Central memory CD8-positive, alpha-beta T cell (primary cell): ENCODE measurements around the gene ZNF80.
"Not testable (repeated sequence)": the region's sequence is repeated elsewhere in the genome, so short reads cannot be mapped to it uniquely, and the experiment has no call there.

Experiments used
- ATAC-seq: fragments of 150-1000 bp; cut with Tn5 transposase; replicated peaks from 2 replicates; pipeline ENCODE4 v1.10.0; 2022; ENCODE audit warnings: mild to moderate bottlenecking, moderate FRiP score, moderate number of reproducible peaks; ENCODE audit not compliant: poor library complexity, severe bottlenecking; ENCODE audit errors: extremely low read depth
- DNase-seq, 2 donors: peaks; one replicate each; pipeline ENCODE4 v3.0.0; 2021; ENCODE audit warnings: low spot score in 2 of 2
- H3K27ac Mint-ChIP-seq: one replicate; pipeline ENCODE4 v1.8.0; 2022; ENCODE audit warnings: low read depth, mild to moderate bottlenecking, moderate library complexity, mixed read lengths
- H3K27me3 Mint-ChIP-seq: one replicate; pipeline ENCODE4 v1.8.0; 2022; ENCODE audit warnings: mixed read lengths
- H3K36me3 Mint-ChIP-seq: one replicate; pipeline ENCODE4 v1.8.0; 2022; ENCODE audit warnings: mild to moderate bottlenecking, moderate library complexity, mixed read lengths; ENCODE audit not compliant: insufficient read depth
- H3K4me1 Mint-ChIP-seq: one replicate; pipeline ENCODE4 v1.8.0; 2022; ENCODE audit warnings: mixed read lengths
- H3K4me3 Mint-ChIP-seq: one replicate; pipeline ENCODE4 v1.8.0; 2022; ENCODE audit warnings: mild to moderate bottlenecking, moderate library complexity, mixed read lengths
- H3K9me3 Mint-ChIP-seq: one replicate; pipeline ENCODE4 v1.8.0; 2022; ENCODE audit warnings: mixed read lengths

Gene ZNF80

DNA sequence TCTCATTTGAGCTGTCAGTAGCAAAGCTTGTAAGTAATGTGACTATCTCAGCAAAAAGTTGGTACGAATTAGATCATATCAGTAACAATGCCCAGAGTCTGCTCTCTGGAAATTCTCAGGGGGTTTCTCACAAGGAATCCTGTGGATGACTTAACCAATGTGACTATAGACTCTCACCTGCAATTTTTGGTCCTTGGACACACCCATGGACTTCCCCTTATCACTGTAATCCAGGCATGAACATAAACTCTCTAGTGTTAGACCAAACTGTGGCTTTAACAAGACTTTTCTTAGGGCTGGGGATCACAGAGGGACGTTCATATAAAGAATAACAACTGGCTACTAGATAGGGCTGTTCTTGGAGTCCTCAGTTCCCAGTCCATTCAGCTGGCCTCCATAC lies 3.9 kb upstream of the ZNF80 start:
- Mint-ChIP-seq H3K36me3 (no peaks in the 10 kb centered on the region), H3K4me3 (no peak overlapping the region), H3K4me1 (peaks cover 27% of the 10 kb centered on the region), H3K9me3 (peaks cover 8% of the 10 kb centered on the region), H3K27ac (no peak overlapping the region), H3K27me3 (no peaks in the 10 kb centered on the region)
- DNase-seq (no peak), ATAC-seq (no peak)

DNA sequence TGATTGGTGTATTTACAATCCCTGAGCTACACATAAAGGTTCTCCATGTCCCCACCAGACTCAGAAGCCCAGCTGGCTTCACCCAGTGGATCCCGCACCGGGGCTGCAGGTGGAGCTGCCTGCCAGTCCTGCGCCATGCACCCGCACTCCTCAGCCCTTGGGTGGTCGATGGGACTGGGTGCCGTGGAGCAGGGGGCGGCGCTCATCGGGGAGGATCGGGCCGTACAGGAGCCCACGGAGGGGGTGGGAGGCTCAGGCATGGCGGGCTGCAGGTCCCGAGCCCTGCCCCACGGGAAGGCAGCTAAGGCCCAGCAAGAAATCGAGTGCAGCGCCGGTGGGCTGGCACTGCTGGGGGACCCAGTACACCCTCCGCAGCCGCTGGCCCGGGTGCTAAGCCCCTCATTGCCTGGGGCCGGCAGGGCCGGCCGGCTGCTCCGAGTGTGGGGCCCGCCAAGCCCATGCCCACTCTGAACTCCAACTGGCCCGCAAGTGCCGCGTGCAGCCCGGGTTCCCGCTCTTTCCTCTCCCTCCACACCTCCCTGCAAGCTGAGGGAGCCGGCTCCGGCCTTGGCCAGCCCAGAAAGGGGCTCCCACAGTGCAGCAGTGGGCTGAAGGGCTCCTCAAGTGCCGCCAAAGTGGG lies 888 bp upstream of the ZNF80 start:
- not testable (repeated sequence) for H3K27me3 Mint-ChIP-seq, DNase-seq, H3K4me3 Mint-ChIP-seq, H3K9me3 Mint-ChIP-seq, H3K36me3 Mint-ChIP-seq, ATAC-seq, H3K27ac Mint-ChIP-seq
- peaks cover 38% of the 10 kb centered on the region for H3K4me1 Mint-ChIP-seq

DNA sequence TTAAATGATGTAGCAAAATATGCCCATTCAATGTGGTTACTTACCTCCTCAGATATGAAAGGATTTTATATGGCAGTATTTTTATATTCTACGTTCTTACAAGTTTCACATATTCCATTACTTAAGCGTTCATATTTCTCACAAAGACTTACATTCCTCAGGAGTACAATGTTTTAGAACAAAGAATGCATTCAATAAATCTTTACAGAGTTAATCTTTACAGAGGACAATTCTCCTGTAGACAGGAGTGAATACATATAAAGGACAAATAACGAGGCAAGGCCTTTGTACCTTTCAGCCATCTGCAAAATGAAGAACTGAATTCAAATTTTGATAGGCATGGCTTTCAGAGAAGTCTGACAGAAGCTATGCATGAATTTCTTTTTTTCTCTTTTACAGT lies 1.9 kb downstream of the ZNF80 start:
- DNase-seq (no peak), ATAC-seq (no peak)
- Mint-ChIP-seq H3K36me3 (peaks cover 5% of the 10 kb centered on the region), H3K4me1 (peaks cover 52% of the 10 kb centered on the region), H3K9me3 (no peaks in the 10 kb centered on the region), H3K27ac (peak overlapping the region; percentile 92), H3K27me3 (no peaks in the 10 kb centered on the region), H3K4me3 (peak overlapping the region; percentile 63)

DNA sequence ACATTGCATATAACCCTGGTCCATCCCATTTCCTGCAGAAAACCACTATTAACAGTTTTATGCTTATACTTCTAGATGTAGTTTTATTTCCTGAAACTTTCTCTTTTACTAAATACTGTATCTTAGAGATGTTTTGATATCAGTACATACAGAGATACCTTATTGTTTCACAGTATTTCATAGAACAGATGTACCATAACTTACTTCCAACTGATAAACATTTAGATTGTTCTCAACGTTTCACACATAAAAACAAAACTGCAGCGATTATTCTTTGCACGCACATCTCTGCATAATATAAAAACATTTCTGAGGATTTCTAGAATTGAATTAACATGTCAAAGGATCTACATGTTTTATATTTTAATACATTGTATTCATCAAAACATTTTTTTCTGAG lies 2.6 kb downstream of the ZNF80 start:
- Mint-ChIP-seq H3K27ac (peak overlapping the region; percentile 92), H3K27me3 (no peaks in the 10 kb centered on the region), H3K36me3 (peaks cover 5% of the 10 kb centered on the region), H3K4me1 (peaks cover 58% of the 10 kb centered on the region), H3K9me3 (no peaks in the 10 kb centered on the region), H3K4me3 (peak overlapping the region; percentile 63)
- ATAC-seq (no peak), DNase-seq (no peak)

DNA sequence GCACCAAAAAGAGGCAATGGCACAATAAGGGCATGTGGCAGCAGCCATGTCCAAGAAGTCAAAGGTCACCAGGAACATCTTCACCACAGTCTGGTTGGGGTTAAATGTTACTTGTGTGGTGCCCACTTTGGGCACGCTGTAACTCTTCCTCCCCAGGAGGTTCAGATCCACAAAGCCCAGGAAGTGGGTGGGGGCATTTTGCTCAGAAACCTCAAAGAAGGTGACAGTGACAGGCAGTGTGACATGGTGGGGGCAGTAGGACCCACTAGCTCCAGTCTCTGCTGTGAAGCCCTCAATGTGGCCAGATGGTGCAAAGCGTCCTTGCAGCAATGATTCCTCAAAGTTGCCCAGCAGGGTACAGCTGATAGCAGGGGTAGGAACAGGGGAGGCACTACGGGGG lies 5.8 kb downstream of the ZNF80 start:
- peaks cover 86% of the 10 kb centered on the region for H3K4me1 Mint-ChIP-seq
- peak; percentile 33 to 54 for DNase-seq
- no peaks in the 10 kb centered on the region for H3K27me3 Mint-ChIP-seq
- ATAC-seq = peak; percentile 92
- H3K4me3 Mint-ChIP-seq = peak overlapping the region; percentile 60
- no peaks in the 10 kb centered on the region for H3K9me3 Mint-ChIP-seq
- H3K27ac Mint-ChIP-seq = peak overlapping the region; percentile 92
- H3K36me3 Mint-ChIP-seq = peaks cover 5% of the 10 kb centered on the region

DNA sequence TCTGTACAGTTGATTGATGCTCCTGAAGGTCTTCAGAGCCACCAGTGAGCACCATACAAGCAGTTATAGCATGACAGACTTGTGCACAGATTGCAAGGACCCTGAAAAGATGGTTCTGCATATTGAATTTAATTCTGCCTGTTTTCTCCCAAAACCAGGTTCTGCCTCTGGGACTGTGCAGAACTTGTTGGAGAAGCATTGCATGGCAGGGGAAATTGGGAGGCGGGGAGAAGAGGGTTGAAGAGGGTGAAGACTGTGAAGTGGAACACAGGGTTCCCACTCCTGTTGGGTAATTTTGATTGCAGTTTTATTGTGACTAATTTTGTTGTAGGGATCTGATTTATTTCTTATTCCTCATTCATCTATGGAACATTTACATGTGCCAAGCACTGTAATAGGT lies 10.3 kb downstream of the ZNF80 start:
- no peak for ATAC-seq
- Mint-ChIP-seq H3K4me3 (peak overlapping the region; percentile 61), H3K9me3 (peaks cover 5% of the 10 kb centered on the region), H3K36me3 (peaks cover 9% of the 10 kb centered on the region), H3K4me1 (peaks cover 88% of the 10 kb centered on the region), H3K27ac (peak overlapping the region; percentile 92), H3K27me3 (no peaks in the 10 kb centered on the region)
- no peak for DNase-seq

DNA sequence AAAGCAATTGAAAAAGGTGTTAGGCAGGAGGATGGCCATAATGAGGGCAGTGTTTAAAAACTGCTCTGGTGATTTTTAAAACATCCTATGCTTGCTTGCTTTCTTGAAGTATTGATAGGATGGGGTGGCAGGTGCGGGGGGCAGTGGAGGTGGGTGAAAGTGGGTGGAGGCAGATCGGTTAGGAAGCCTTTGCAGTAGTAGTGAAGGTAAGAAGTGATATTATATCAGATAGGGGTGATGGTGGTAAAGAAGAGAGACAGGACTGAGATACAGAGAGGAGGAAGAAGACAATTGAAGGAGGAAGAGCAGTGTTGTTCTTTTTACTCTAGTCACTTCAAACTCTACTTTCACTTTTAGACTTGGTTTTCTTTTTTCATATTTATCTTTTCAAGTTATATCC lies 11.1 kb downstream of the ZNF80 start:
- Mint-ChIP-seq H3K4me1 (peaks cover 88% of the 10 kb centered on the region), H3K9me3 (peaks cover 5% of the 10 kb centered on the region), H3K27me3 (no peaks in the 10 kb centered on the region), H3K27ac (peak overlapping the region; percentile 92), H3K36me3 (peaks cover 9% of the 10 kb centered on the region), H3K4me3 (peak overlapping the region; percentile 61)
- ATAC-seq = no peak
- DNase-seq = no peak

DNA sequence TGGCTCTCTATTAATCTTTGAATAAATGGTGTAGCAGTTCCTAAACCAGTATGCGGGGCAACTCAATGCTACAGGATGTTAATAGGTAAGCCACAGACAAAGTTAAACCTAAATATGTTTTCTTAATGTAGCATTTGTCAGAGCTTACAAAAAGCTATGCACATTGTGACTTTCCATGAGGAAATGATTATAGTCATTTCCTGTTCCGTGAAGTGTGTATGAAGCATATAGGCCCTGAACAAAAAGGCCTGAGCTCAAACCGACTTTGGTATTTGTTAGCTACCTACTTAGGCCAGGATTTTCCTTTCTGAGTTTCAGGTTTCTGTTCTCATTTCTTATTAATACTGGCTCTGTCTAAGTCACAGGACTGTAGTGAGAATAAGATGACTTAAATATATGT lies 14.2 kb downstream of the ZNF80 start:
- peaks cover 9% of the 10 kb centered on the region for H3K36me3 Mint-ChIP-seq
- H3K27me3 Mint-ChIP-seq = no peaks in the 10 kb centered on the region
- H3K9me3 Mint-ChIP-seq = peaks cover 5% of the 10 kb centered on the region
- peak overlapping the region; percentile 95 for H3K27ac Mint-ChIP-seq
- no peak for DNase-seq
- H3K4me1 Mint-ChIP-seq = peaks cover 82% of the 10 kb centered on the region
- peak overlapping the region; percentile 21 for H3K4me3 Mint-ChIP-seq
- peak; percentile 75 for ATAC-seq

DNA sequence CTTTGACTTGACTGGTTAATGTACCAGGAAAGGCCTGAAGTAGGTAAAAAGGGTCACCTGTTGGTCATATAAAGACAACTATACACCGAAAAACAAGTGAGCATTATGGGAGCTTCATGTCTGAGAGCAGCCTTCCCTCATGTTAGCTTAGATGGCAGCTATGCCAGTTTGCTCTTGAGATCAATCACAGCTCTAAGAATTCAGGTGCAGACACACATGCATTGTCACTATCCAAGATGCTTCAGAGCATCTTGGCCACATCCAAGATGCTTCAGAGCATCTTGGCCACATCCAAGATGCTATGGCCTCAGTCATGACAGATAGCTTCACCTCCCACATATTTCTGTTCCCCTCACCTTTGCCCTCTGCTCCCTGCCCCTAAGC lies 15.5 kb downstream of the ZNF80 start:
- Mint-ChIP-seq H3K4me1 (peaks cover 69% of the 10 kb centered on the region), H3K27me3 (no peaks in the 10 kb centered on the region), H3K9me3 (peaks cover 5% of the 10 kb centered on the region), H3K36me3 (peaks cover 9% of the 10 kb centered on the region), H3K4me3 (peak overlapping the region; percentile 48), H3K27ac (peak overlapping the region; percentile 95)
- DNase-seq = no peak
- peak; percentile 2 for ATAC-seq

DNA sequence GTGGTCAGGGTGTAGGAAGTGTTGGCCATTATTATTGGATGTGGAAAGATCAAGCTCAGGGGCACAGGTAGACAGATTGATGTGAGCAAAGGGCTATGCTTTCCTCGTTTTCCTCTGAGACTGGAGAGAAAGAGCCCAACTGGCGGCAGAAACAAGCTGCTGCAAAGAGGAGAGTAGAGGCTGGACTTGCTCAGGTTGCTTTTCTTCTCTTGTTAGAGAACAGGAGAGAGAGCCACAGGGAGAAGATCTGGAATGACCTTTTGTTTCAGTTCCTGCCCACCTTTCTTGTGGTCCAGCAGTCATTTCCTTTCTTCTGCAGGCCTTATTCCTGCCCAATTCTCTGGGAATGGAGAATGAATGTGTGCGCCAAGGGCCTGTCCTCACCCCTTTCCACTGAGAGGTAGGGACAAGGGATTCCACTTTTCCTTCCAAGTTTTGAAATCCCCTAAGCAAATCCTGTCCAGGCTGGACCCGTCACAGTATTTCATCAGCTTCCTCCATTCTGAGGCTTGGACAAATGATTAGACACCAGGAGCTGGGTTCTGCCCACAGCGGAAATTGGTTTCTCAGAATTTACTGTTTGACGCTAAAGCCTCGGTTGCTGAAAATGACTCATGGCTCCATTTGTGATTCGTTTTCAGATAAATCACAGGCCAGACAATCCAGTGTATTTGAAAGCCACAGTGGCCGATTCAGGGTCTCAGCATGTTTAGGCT lies 16.1 kb downstream of the ZNF80 start:
- H3K4me3 Mint-ChIP-seq = peak overlapping the region; percentile 48
- peak overlapping the region; percentile 95 for H3K27ac Mint-ChIP-seq
- ATAC-seq (peak; percentile 44), DNase-seq (peak in 1 of 2 donors; percentile 48)
- H3K36me3 Mint-ChIP-seq = peaks cover 8% of the 10 kb centered on the region
- no peaks in the 10 kb centered on the region for H3K27me3 Mint-ChIP-seq
- peaks cover 5% of the 10 kb centered on the region for H3K9me3 Mint-ChIP-seq
- H3K4me1 Mint-ChIP-seq = peaks cover 64% of the 10 kb centered on the region

DNA sequence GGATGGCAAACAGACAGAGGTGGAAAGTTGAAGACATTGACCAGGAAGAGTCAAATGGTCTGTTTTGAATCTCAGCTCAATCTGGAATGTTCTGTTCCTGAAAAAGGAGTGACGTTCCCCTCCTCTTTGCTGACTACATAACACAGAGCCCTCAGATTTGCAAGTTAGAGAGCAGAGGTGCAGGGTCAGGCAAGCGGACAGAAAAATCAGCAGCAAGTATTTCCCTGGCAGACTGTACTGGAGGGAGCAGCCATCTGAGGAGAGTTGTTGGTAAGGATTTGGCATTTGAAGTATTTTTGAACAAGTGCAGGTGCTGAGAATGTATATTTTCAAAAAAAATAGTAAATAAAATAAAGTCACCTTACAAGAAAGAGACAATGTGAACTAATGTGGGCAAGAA lies 17.6 kb downstream of the ZNF80 start:
- peaks cover 5% of the 10 kb centered on the region for H3K9me3 Mint-ChIP-seq
- H3K27me3 Mint-ChIP-seq = no peaks in the 10 kb centered on the region
- no peaks in the 10 kb centered on the region for H3K36me3 Mint-ChIP-seq
- ATAC-seq = no peak
- peak overlapping the region; percentile 95 for H3K27ac Mint-ChIP-seq
- no peak for DNase-seq
- H3K4me1 Mint-ChIP-seq = peaks cover 50% of the 10 kb centered on the region
- H3K4me3 Mint-ChIP-seq = peak overlapping the region; percentile 56

DNA sequence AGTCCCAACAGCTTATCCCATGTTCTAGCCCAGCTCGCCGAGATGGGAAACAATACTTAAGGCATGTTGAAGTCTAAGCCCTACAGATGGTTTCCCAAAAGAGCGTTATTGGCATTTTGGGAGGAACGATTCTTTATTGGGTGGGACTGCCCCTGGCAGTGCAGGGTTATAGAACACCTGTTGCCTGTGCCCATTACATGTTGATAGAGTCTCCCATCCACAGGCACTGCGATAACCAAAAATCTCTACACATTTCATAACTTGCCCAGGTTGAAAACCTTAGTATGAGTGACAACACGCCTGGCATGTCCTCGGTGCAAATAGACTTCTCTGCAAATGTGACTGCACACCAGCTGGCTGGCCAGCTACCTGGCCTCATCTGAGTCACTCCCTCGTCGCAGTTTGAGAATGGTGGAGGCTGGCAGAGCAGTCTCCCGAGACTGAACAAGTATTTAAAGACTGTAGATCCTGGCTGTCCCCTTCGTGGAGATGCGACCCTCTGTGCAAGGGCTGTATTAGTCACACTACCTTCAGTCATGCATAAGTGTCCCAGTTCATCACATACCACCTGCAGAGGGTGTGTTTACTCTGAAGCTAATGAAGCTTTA lies 18.7 kb downstream of the ZNF80 start:
- DNase-seq (no peak), ATAC-seq (no peak)
- no peaks in the 10 kb centered on the region for H3K36me3 Mint-ChIP-seq
- no peak overlapping the region for H3K4me3 Mint-ChIP-seq
- no peaks in the 10 kb centered on the region for H3K9me3 Mint-ChIP-seq
- peak overlapping the region; percentile 95 for H3K27ac Mint-ChIP-seq
- no peaks in the 10 kb centered on the region for H3K27me3 Mint-ChIP-seq
- peaks cover 41% of the 10 kb centered on the region for H3K4me1 Mint-ChIP-seq

DNA sequence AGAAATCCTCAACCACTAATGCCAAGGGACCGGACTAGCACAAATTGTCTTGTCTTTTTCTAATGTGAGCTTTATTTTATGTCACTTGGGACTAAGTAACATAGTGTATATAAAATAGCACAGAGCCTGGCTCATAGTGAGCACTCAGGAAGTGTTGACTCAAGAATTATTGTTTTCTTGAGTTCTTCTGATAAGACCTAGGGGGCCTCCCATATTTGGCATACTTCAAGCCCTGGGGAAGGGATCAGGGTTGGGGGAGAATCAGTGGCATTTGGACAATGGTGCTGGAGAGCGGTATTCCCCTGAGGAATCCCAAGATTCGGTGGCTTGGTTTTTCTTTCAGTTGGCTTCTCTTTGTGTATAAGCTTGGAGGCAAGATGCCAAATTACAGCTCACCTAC lies 19.4 kb downstream of the ZNF80 start:
- Mint-ChIP-seq H3K27me3 (no peaks in the 10 kb centered on the region), H3K4me1 (peaks cover 39% of the 10 kb centered on the region), H3K4me3 (no peak overlapping the region), H3K9me3 (no peaks in the 10 kb centered on the region), H3K36me3 (no peaks in the 10 kb centered on the region), H3K27ac (no peak overlapping the region)
- ATAC-seq (no peak), DNase-seq (no peak)
